Measurements from ENCODE around the gene ID4. TPM values are rescaled to one million over a fixed set of nuclear protein-coding genes. Genes with fewer than 3 reads are reported as not detected.
A peak's percentile ranks its signal among the peaks of the same experiment; 100 is the strongest.

The ID4 gene, protein sequence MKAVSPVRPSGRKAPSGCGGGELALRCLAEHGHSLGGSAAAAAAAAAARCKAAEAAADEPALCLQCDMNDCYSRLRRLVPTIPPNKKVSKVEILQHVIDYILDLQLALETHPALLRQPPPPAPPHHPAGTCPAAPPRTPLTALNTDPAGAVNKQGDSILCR
- total RNA-seq (not detected), total RNA-seq (0.30 to 2.3 reads per million in 2 donors)

DNA sequence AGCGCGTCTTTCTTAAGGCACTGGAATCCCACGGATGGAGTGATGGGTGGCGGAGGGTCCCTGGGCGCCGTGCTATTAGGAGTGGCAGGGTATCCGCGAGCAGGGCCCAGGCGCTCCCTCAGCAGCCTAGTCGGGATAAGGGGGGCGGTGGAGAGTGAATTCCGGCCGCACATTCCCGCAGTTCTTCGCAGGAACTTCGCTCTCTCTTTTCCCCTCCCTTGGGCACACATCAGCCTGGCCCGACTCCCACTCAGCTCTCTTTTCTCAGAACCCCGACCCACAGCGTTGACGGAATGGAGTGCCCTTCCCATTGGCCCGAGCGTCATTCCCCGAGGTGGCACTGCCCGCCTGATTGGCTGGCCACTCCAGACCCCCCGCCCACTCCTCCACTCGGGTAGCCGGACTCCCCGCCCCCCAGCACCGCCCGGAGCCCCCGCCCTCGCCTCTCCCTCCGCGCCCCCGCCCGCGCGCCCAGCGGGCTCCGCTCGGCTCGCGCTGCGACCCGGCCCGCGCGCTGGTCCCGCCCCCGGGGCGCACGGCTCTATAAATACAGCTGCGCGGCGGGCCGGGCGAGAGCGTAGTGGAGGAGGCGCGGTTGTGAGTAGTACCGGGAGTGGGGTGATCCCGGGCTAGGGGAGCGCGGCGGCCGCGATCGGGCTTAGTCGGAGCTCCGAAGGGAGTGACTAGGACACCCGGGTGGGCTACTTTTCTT, at the start of gene ID4:
Gene ID4, plus strand, starts transcription at position 572 of the 712 bp plus-strand sequence. CDS start 385 bp downstream, outside the sequence.
- Mint-ChIP-seq H3K27ac (no peak within 1 kb of the TSS), H3K36me3 (ENCODE audit: low read depth) (no peaks in the 10 kb centered on the region), H3K4me3 (no peak within 1 kb of the TSS), H3K4me1 (peaks cover 3% of the 10 kb centered on the region), H3K27me3 (peaks cover 40% of the 10 kb centered on the region)
- DNase-seq: no peak
- ATAC-seq: no peak
- H3K9me3 ChIP-seq (ENCODE audit: control insufficient read depth, low read length, poor library complexity, severe bottlenecking): no peaks in the 10 kb centered on the region

- peaks cover 5% of the 10 kb centered on the region for H3K27me3 Mint-ChIP-seq
- H3K4me1 Mint-ChIP-seq: no peaks in the 10 kb centered on the region
- H3K4me3 Mint-ChIP-seq: no peak overlapping the region
- no peaks in the 10 kb centered on the region for H3K36me3 Mint-ChIP-seq (ENCODE audit: low read depth)
- DNase-seq (no peak), ATAC-seq (no peak)
- H3K9me3 ChIP-seq (ENCODE audit: control insufficient read depth, low read length, poor library complexity, severe bottlenecking): no peaks in the 10 kb centered on the region
- no peak overlapping the region for H3K27ac Mint-ChIP-seq
These were observed 48.5 kb upstream of the ID4 start for GRCh38 chr6:19788686-19789085.

- Mint-ChIP-seq H3K27ac (no peak overlapping the region), H3K36me3 (ENCODE audit: low read depth) (no peaks in the 10 kb centered on the region), H3K27me3 (peaks cover 5% of the 10 kb centered on the region), H3K4me1 (no peaks in the 10 kb centered on the region), H3K4me3 (no peak overlapping the region)
- H3K9me3 ChIP-seq (ENCODE audit: control insufficient read depth, low read length, poor library complexity, severe bottlenecking): no peaks in the 10 kb centered on the region
- no peak for DNase-seq
- no peak for ATAC-seq
These were observed 47.9 kb upstream of the ID4 start for GRCh38 chr6:19789100-19789803.

- H3K4me1 Mint-ChIP-seq: no peaks in the 10 kb centered on the region
- no peaks in the 10 kb centered on the region for H3K36me3 Mint-ChIP-seq (ENCODE audit: low read depth)
- H3K27ac Mint-ChIP-seq: no peak overlapping the region
- peaks cover 5% of the 10 kb centered on the region for H3K27me3 Mint-ChIP-seq
- no peak for DNase-seq
- no peak overlapping the region for H3K4me3 Mint-ChIP-seq
- ATAC-seq: no peak
- no peaks in the 10 kb centered on the region for H3K9me3 ChIP-seq (ENCODE audit: control insufficient read depth, low read length, poor library complexity, severe bottlenecking)
These were observed 45.9 kb upstream of the ID4 start for GRCh38 chr6:19791267-19791666.

DNA sequence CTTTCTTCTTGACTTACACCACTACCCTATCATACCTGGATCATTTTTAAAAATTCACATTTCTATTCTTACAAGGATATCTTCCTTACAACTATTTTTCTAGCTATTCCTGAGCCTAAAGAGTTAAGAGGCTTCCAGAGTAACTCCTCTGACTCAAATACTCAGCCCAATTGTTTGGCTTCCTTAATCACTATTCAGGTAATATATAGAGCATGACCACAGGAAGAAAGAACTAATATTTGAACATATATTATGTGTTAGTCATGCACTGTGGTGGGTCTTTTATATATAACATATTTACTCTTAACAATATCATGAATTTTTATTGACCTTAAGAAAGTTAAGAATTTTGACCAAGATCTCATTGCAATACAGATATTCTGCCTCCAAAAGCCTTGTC, 42.0 kb upstream of the ID4 start:
- H3K27me3 Mint-ChIP-seq: peaks cover 5% of the 10 kb centered on the region

GRCh38 chr6:19796452-19796851, 40.7 kb upstream of the ID4 start:
- H3K9me3 ChIP-seq (ENCODE audit: control insufficient read depth, low read length, poor library complexity, severe bottlenecking): no peaks in the 10 kb centered on the region
- Mint-ChIP-seq H3K4me3 (no peak overlapping the region), H3K27ac (no peak overlapping the region), H3K36me3 (ENCODE audit: low read depth) (no peaks in the 10 kb centered on the region), H3K27me3 (no peaks in the 10 kb centered on the region), H3K4me1 (no peaks in the 10 kb centered on the region)
- no peak for DNase-seq
- ATAC-seq: no peak

More for the DNA sequence above, 42.0 kb upstream of the ID4 start:
- H3K9me3 ChIP-seq (ENCODE audit: control insufficient read depth, low read length, poor library complexity, severe bottlenecking): no peaks in the 10 kb centered on the region
- no peak for ATAC-seq
- H3K4me3 Mint-ChIP-seq: no peak overlapping the region
- H3K4me1 Mint-ChIP-seq: no peaks in the 10 kb centered on the region
- no peak overlapping the region for H3K27ac Mint-ChIP-seq
- H3K36me3 Mint-ChIP-seq (ENCODE audit: low read depth): no peaks in the 10 kb centered on the region
- no peak for DNase-seq

DNA sequence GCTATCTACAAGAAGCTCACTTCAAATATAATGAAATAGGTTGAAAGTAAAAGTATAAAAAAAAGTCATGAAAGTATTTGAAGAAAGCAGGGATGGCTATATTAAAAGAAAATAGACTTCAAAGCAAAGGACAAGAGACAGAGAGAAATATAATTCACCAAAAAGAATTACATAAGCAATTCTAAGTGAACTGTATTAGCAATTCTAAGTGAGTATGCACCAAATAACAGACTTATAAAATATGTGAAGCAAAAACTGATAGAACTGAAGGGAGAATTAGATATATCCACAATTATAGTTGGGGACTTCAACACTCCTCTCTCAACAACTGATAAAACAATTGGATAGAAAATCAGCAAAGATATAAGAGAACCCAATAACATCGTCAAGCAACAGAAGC, 38.8 kb upstream of the ID4 start:
- Mint-ChIP-seq H3K27ac (no peak overlapping the region), H3K4me1 (no peaks in the 10 kb centered on the region), H3K27me3 (peaks cover 10% of the 10 kb centered on the region), H3K36me3 (ENCODE audit: low read depth) (no peaks in the 10 kb centered on the region), H3K4me3 (no peak overlapping the region)
- no peaks in the 10 kb centered on the region for H3K9me3 ChIP-seq (ENCODE audit: control insufficient read depth, low read length, poor library complexity, severe bottlenecking)
- ATAC-seq (no peak), DNase-seq (no peak)

GRCh38 chr6:19802656-19803055, 34.5 kb upstream of the ID4 start:
- H3K27ac Mint-ChIP-seq: no peak overlapping the region
- ATAC-seq: no peak
- peaks cover 38% of the 10 kb centered on the region for H3K27me3 Mint-ChIP-seq
- peaks cover 9% of the 10 kb centered on the region for H3K4me1 Mint-ChIP-seq
- DNase-seq: no peak
- no peaks in the 10 kb centered on the region for H3K9me3 ChIP-seq (ENCODE audit: control insufficient read depth, low read length, poor library complexity, severe bottlenecking)
- no peak overlapping the region for H3K4me3 Mint-ChIP-seq
- no peaks in the 10 kb centered on the region for H3K36me3 Mint-ChIP-seq (ENCODE audit: low read depth)

DNA sequence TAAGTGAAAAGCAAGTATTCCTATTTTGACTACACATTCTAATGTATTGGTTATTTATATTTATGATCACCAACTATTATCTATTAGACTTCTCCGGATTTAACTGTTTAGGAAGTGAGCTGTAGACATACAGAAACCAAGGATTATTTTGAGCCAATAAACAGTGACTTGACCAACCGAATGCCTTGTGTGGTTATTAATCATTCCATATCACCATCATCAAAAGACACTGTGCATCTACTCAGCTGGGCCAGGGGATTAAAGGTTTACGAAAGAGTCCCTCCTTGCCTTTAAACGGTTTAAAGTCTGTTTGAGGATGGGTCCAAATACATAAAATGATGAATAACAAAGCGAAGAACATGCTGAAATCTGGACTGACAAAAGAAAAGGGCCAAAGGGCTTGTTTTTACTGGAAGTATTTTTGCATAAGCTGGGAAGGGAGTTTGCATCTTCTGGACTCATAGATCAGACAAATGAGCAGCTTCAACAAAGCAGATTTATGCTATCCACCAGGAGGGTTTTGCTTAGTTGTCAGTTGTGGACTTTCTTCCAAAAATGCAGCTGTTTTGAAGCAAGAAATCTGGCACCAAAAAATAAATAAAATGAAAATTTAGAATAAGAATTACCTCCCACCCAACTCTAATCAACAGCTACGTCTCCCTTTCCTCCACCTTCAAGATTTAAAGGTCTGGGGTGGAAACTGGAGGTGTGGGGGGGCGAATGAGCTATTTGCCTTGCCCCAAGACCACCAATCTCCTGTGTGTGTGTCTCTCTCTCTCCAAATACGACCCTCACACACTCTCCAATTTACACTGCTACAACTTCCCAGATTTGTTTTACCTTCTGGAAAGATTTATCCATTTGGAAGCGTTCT, 33.6 kb upstream of the ID4 start:
- H3K4me1 Mint-ChIP-seq: peaks cover 9% of the 10 kb centered on the region
- ATAC-seq (no peak), DNase-seq (no peak)
- peak overlapping the region; percentile 15 for H3K4me3 Mint-ChIP-seq
- H3K9me3 ChIP-seq (ENCODE audit: control insufficient read depth, low read length, poor library complexity, severe bottlenecking): no peaks in the 10 kb centered on the region
- H3K27me3 Mint-ChIP-seq: peaks cover 38% of the 10 kb centered on the region
- no peak overlapping the region for H3K27ac Mint-ChIP-seq
- H3K36me3 Mint-ChIP-seq (ENCODE audit: low read depth): no peaks in the 10 kb centered on the region

DNA sequence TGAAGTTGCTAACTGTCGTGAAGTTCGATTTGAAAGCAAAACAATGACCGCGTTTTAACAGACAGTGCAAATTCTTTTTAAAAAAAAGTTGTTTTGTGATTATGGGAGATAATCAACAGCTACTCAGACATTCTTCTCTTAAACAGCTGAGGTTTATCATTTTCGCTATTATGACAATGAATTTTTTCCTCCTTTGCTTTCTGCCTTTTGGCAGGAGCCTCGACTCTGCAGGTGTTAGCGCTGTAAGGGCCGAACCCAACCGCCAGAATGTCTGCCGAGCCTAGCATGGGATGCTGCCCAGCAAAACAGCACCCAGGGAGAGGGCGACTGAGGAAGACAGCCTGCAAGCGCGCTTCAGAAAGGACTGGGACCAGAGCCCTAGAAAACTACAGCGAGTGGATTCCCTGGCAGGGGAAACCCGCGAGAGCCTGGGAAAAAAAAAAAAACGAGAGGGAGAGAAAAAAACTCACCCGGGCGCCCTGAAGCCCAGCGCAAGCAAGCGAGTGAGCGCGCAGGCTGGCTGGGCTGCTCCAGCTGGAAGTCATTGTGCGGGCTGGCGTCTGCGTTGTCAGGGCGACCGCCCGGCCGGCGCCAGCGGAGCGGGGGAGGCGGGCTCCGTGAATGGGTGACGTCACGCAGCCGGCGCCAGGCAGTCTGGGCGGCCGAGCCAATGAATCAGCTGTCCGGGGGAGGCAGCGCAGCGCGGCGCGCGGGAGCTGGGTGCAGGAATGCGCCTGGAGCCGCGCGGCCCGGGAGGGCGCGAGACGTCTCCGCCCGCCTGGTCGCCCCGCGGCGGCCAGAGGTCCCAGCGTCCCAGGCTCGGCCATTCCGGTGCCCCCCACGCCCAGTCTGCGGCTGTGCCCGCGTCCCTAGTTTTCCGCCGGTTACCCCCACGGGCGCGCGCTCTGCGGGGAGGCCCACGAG, 32.7 kb upstream of the ID4 start:
- H3K4me3 Mint-ChIP-seq: peak overlapping the region; percentile 79
- no peak overlapping the region for H3K27ac Mint-ChIP-seq
- no peaks in the 10 kb centered on the region for H3K36me3 Mint-ChIP-seq (ENCODE audit: low read depth)
- ATAC-seq: peak; percentile 18
- no peaks in the 10 kb centered on the region for H3K9me3 ChIP-seq (ENCODE audit: control insufficient read depth, low read length, poor library complexity, severe bottlenecking)
- H3K4me1 Mint-ChIP-seq: peaks cover 9% of the 10 kb centered on the region
- peaks cover 38% of the 10 kb centered on the region for H3K27me3 Mint-ChIP-seq
- DNase-seq: no peak

DNA sequence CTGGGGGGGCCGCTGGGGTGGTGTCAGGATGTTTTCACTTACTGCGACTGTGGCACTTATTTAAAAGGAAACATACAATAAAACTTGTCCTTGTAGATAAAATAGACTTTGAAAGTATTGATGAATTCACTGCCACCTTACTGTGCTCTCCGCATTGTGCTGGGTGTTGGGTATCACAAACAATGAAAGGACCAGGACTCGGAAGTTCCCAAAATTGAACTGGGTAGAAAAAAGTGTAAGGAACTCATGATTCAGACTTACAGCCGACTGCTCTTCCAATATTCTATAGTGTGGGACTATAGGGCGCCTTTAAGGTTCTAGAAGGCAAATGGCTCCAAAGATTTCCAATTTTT, 32.1 kb upstream of the ID4 start:
- no peak for DNase-seq

DNA sequence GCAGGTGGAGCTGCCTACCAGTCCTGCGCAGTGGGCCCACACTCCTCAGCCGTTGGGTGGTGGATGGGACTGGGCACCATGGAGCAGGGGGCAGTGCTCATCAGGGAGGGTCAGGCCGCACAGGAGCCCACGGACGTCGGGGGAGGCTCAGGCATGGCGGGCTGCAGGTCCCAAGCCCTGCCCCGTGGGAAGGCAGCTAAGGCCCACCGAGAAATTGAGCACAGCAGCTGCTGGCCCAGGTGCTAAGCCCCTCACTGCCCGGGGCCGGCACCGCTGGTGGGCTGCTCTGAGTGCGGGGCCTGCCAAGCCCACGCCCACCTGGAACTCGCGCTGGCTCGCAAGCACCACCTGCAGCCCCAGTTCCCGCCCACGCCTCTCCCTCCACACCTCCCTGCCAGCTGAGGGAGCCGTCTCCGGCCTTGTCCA, 30.2 kb upstream of the ID4 start:
- Mint-ChIP-seq H3K4me3 (no peak overlapping the region), H3K4me1 (peaks cover 9% of the 10 kb centered on the region), H3K27ac (no peak overlapping the region), H3K27me3 (peaks cover 43% of the 10 kb centered on the region), H3K36me3 (ENCODE audit: low read depth) (no peaks in the 10 kb centered on the region)
- ATAC-seq (no peak), DNase-seq (no peak)
- no peaks in the 10 kb centered on the region for H3K9me3 ChIP-seq (ENCODE audit: control insufficient read depth, low read length, poor library complexity, severe bottlenecking)

More for the DNA sequence above, 32.1 kb upstream of the ID4 start:
- Mint-ChIP-seq H3K27me3 (peaks cover 38% of the 10 kb centered on the region), H3K27ac (no peak overlapping the region), H3K36me3 (ENCODE audit: low read depth) (no peaks in the 10 kb centered on the region), H3K4me1 (peaks cover 9% of the 10 kb centered on the region), H3K4me3 (peak overlapping the region; percentile 78)
- no peaks in the 10 kb centered on the region for H3K9me3 ChIP-seq (ENCODE audit: control insufficient read depth, low read length, poor library complexity, severe bottlenecking)
- ATAC-seq: no peak
